H9 (cell line): ENCODE results near the gene MTRF1. TPM values are rescaled to one million over a fixed set of nuclear protein-coding genes. Genes with fewer than 3 reads are reported as not detected.

Experiments used
- DNase-seq: peaks from one replicate; pipeline ENCODE4 v3.0.0-alpha.2; 2017
- H2AFZ ChIP-seq: one replicate; pipeline ENCODE4 v1.6.1; 2013; ENCODE audit warnings: mild to moderate bottlenecking, low read length, control low read depth, moderate library complexity
- H2AK5ac ChIP-seq: 2 replicates; pipeline ENCODE4 v1.6.1; 2013; ENCODE audit warnings: low read length, control low read depth, mixed read lengths; ENCODE audit not compliant: insufficient read length
- H2BK120ac ChIP-seq: one replicate; pipeline ENCODE4 v1.6.1; 2013; ENCODE audit warnings: low read depth, mild to moderate bottlenecking, low read length, control low read depth, inconsistent platforms; ENCODE audit not compliant: poor library complexity, severe bottlenecking
- H2BK12ac ChIP-seq: 2 replicates; pipeline ENCODE4 v1.6.1; 2013; ENCODE audit warnings: low read length, control low read depth, mixed read lengths, low read depth; ENCODE audit not compliant: insufficient read length
- H2BK15ac ChIP-seq: 2 replicates; pipeline ENCODE4 v1.6.1; 2013; ENCODE audit warnings: low read depth, low read length, control low read depth
- H2BK20ac ChIP-seq: one replicate; pipeline ENCODE4 v1.6.1; 2013; ENCODE audit warnings: low read depth, mild to moderate bottlenecking, low read length, control low read depth, inconsistent platforms; ENCODE audit not compliant: poor library complexity, severe bottlenecking
- H2BK5ac ChIP-seq: 2 replicates; pipeline ENCODE4 v1.6.1; 2013; ENCODE audit warnings: low read length, control low read depth, mixed read lengths; ENCODE audit not compliant: insufficient read length
- H3K14ac ChIP-seq: 2 replicates; pipeline ENCODE4 v1.6.1; 2013; ENCODE audit warnings: low read length, control low read depth; ENCODE audit not compliant: insufficient read depth
- H3K18ac ChIP-seq: 2 replicates; pipeline ENCODE4 v1.6.1; 2013; ENCODE audit warnings: low read depth, mild to moderate bottlenecking, mixed read lengths, low read length, control low read depth; ENCODE audit not compliant: insufficient read length
- H3K23ac ChIP-seq: 2 replicates; pipeline ENCODE4 v1.6.1; 2013; ENCODE audit warnings: low read length, control low read depth, mixed read lengths, low read depth; ENCODE audit not compliant: insufficient read length
- H3K23me2 ChIP-seq: 2 replicates; pipeline ENCODE4 v1.6.1; 2013; ENCODE audit warnings: low read depth, mild to moderate bottlenecking, mixed read lengths, low read length, control low read depth; ENCODE audit not compliant: insufficient read length, poor library complexity, severe bottlenecking
- H3K27ac ChIP-seq: 2 replicates; pipeline ENCODE4 v1.5.1; 2013; ENCODE audit warnings: low read length, control low read depth, mixed read lengths, low read depth; ENCODE audit not compliant: insufficient read length
- H3K27me3 ChIP-seq: 2 replicates; pipeline ENCODE4 v1.6.1; 2013; ENCODE audit warnings: low read length, control low read depth, inconsistent platforms; ENCODE audit not compliant: insufficient read depth
- H3K4ac ChIP-seq: 2 replicates; pipeline ENCODE4 v1.6.1; 2013; ENCODE audit warnings: low read depth, mild to moderate bottlenecking, control low read depth, inconsistent platforms, low read length, moderate library complexity
- H3K4me1 ChIP-seq: 2 replicates; pipeline ENCODE4 v1.6.1; 2013; ENCODE audit warnings: low read length, control low read depth, inconsistent platforms; ENCODE audit not compliant: insufficient read depth
- H3K4me2 ChIP-seq: 2 replicates; pipeline ENCODE4 v1.6.1; 2013; ENCODE audit warnings: low read length, control low read depth, mixed read lengths; ENCODE audit not compliant: insufficient read length, insufficient read depth
- H3K56ac ChIP-seq: 2 replicates; pipeline ENCODE4 v1.6.1; 2013; ENCODE audit warnings: low read depth, mild to moderate bottlenecking, mixed read lengths, low read length, control low read depth; ENCODE audit not compliant: insufficient read length
- H3K79me1 ChIP-seq: 2 replicates; pipeline ENCODE4 v1.6.1; 2013; ENCODE audit warnings: low read depth, mild to moderate bottlenecking, moderate library complexity, low read length, control low read depth, inconsistent platforms; ENCODE audit not compliant: insufficient read depth, poor library complexity, severe bottlenecking
- H3K79me2 ChIP-seq: 2 replicates; pipeline ENCODE4 v1.6.1; 2013; ENCODE audit warnings: low read length, control low read depth, inconsistent platforms; ENCODE audit not compliant: insufficient read depth
- H3K9ac ChIP-seq: 2 replicates; pipeline ENCODE4 v1.6.1; 2013; ENCODE audit warnings: low read length, control low read depth, mixed read lengths; ENCODE audit not compliant: insufficient read length; ENCODE audit errors: extremely low read depth
- H3K9me3 ChIP-seq: one replicate; pipeline ENCODE4 v1.6.1; 2013; ENCODE audit warnings: low read depth, low read length, inconsistent platforms; ENCODE audit not compliant: control insufficient read depth
- H3T11ph ChIP-seq: one replicate; pipeline ENCODE4 v1.6.1; 2013; ENCODE audit warnings: mild to moderate bottlenecking, low read length, control low read depth, inconsistent platforms
- H4K20me1 ChIP-seq: one replicate; pipeline ENCODE4 v1.6.1; 2013; ENCODE audit not compliant: control insufficient read depth, insufficient read length, insufficient read depth
- H4K5ac ChIP-seq: 2 replicates; pipeline ENCODE4 v1.6.1; 2013; ENCODE audit warnings: low read depth, mild to moderate bottlenecking, mixed read lengths, low read length, control low read depth; ENCODE audit not compliant: insufficient read length
- H4K8ac ChIP-seq: replicated peaks from 2 replicates; pipeline ENCODE4 v1.6.1; 2013; ENCODE audit warnings: low read length, control low read depth, mixed read lengths, low read depth; ENCODE audit not compliant: insufficient read length
- H4K91ac ChIP-seq: 2 replicates; pipeline ENCODE4 v1.6.1; 2013; ENCODE audit warnings: low read depth, mild to moderate bottlenecking, moderate library complexity, mixed read lengths, low read length, control low read depth; ENCODE audit not compliant: insufficient read length
- H3K27ac Mint-ChIP-seq, 3 experiments: 2 replicates in 2 of 3; 3 replicates in 1 of 3; pipeline ENCODE4 v1.8.0; 2020 to 2021; ENCODE audit warnings: mixed read lengths in 3 of 3, mild to moderate bottlenecking in 1 of 3, moderate library complexity in 1 of 3
- H3K27me3 Mint-ChIP-seq: 2 replicates; pipeline ENCODE4 v1.8.0; 2021; ENCODE audit warnings: low read depth, mild to moderate bottlenecking, moderate library complexity, mixed read lengths
- H3K36me3 Mint-ChIP-seq, 3 experiments: 2 replicates in 2 of 3; 3 replicates in 1 of 3; pipeline ENCODE4 v1.8.0; 2020 to 2021; ENCODE audit warnings: low read depth in 3 of 3, mixed read lengths in 3 of 3; ENCODE audit not compliant: insufficient read depth in 1 of 3
- H3K4me1 Mint-ChIP-seq, 2 experiments: 2 replicates each; pipeline ENCODE4 v1.8.0; 2020; ENCODE audit warnings: mixed read lengths in 2 of 2
- H3K4me3 Mint-ChIP-seq, 2 experiments: 2 replicates in 1 of 2; 3 replicates in 1 of 2; pipeline ENCODE4 v1.8.0; 2020 to 2021; ENCODE audit warnings: mild to moderate bottlenecking in 2 of 2, mixed read lengths in 2 of 2, moderate library complexity in 1 of 2
- H3K9me3 Mint-ChIP-seq, 2 experiments: 2 replicates in 1 of 2; 3 replicates in 1 of 2; pipeline ENCODE4 v1.8.0; 2020; ENCODE audit warnings: mild to moderate bottlenecking in 2 of 2, mixed read lengths in 2 of 2, moderate library complexity in 1 of 2
- total RNA-seq: library from RNA; stranded (reverse); gene quantifications from 2 replicates; pipeline ENCODE4 v1.2.1, GENCODE V29; 2021
- TF ChIP-seq, protein P1 (sequence below): fragments of 200-600 bp; sonication (generic); conservative IDR thresholded peaks from 3 replicates; pipeline ENCODE4 v1.8.0; 2021; ENCODE audit warnings: antibody characterized with exemption, mild to moderate bottlenecking

MTRF1 gene
- total RNA-seq, 1 experiment from 2014 or later, result 16.2 TPM

GRCh38 chr13:41267106-41267505 lies 3.7 kb upstream of the MTRF1 start:
- no peak overlapping the region for H2BK5ac ChIP-seq
- no peaks in the 10 kb centered on the region for H3K23me2 ChIP-seq
- TF ChIP-seq, protein P1, sequence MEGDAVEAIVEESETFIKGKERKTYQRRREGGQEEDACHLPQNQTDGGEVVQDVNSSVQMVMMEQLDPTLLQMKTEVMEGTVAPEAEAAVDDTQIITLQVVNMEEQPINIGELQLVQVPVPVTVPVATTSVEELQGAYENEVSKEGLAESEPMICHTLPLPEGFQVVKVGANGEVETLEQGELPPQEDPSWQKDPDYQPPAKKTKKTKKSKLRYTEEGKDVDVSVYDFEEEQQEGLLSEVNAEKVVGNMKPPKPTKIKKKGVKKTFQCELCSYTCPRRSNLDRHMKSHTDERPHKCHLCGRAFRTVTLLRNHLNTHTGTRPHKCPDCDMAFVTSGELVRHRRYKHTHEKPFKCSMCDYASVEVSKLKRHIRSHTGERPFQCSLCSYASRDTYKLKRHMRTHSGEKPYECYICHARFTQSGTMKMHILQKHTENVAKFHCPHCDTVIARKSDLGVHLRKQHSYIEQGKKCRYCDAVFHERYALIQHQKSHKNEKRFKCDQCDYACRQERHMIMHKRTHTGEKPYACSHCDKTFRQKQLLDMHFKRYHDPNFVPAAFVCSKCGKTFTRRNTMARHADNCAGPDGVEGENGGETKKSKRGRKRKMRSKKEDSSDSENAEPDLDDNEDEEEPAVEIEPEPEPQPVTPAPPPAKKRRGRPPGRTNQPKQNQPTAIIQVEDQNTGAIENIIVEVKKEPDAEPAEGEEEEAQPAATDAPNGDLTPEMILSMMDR, result no peak
- H3K4ac ChIP-seq, result no peak overlapping the region
- no peak for DNase-seq
- no peak overlapping the region for H3K56ac ChIP-seq
- H3K4me1 ChIP-seq, result no peaks in the 10 kb centered on the region
- no peak overlapping the region for H2AFZ ChIP-seq
- no peak overlapping the region for H3K18ac ChIP-seq
- no peaks in the 10 kb centered on the region for H4K20me1 ChIP-seq
- H3K27me3 Mint-ChIP-seq, result peaks cover 2% of the 10 kb centered on the region
- no peak overlapping the region for H3K27ac ChIP-seq
- H3K4me1 Mint-ChIP-seq, result peaks cover 0 to 7% of the 10 kb centered on the region in 2 experiments; a peak in 2 of 4 replicates
- H3K9me3 Mint-ChIP-seq, result peaks cover 42 to 50% of the 10 kb centered on the region in 2 experiments
- no peak overlapping the region for H3K27ac Mint-ChIP-seq
- no peak overlapping the region for H3K4me3 Mint-ChIP-seq
- H2BK20ac ChIP-seq, result no peak overlapping the region
- H3K27me3 ChIP-seq, result no peaks in the 10 kb centered on the region
- no peaks in the 10 kb centered on the region for H3K79me1 ChIP-seq
- no peak overlapping the region for H2BK12ac ChIP-seq
- no peak overlapping the region for H3K23ac ChIP-seq
- H4K91ac ChIP-seq, result no peak overlapping the region
- no peak overlapping the region for H3K14ac ChIP-seq
- H2BK120ac ChIP-seq, result no peak overlapping the region
- no peak overlapping the region for H2BK15ac ChIP-seq
- H2AK5ac ChIP-seq, result no peak overlapping the region
- no peak overlapping the region for H4K8ac ChIP-seq
- H3K9ac ChIP-seq, result no peak overlapping the region
- peaks cover 7 to 21% (median 18%) of the 10 kb centered on the region in 3 experiments; a peak in 6 of 7 replicates for H3K36me3 Mint-ChIP-seq
- no peak overlapping the region for H3T11ph ChIP-seq
- H3K79me2 ChIP-seq, result no peaks in the 10 kb centered on the region
- H3K4me2 ChIP-seq, result no peak overlapping the region
- H4K5ac ChIP-seq, result no peak overlapping the region
- H3K9me3 ChIP-seq, result peaks cover 12% of the 10 kb centered on the region
